ENCODE data around the gene PEA15.

DNA sequence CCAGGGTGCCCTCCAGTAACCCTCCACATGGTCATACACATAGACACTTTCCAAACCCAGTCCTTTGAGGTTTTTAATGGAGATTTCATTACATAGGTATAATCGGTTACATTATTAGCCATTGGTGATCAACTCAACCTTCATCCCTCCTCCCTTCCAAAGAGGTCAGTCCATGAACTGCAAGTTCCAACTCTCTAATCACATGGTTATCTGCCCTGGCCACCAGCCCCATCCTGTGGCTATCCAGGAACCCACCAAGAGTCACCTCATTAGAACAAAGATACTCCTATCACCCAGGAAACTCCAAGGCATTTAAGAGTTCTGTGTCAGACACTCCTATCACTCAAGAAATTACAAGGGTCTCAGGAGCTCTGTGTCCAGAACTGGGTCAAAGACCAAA is 41.6 kb upstream of the PEA15 start:
- TF ChIP-seq, protein P1, sequence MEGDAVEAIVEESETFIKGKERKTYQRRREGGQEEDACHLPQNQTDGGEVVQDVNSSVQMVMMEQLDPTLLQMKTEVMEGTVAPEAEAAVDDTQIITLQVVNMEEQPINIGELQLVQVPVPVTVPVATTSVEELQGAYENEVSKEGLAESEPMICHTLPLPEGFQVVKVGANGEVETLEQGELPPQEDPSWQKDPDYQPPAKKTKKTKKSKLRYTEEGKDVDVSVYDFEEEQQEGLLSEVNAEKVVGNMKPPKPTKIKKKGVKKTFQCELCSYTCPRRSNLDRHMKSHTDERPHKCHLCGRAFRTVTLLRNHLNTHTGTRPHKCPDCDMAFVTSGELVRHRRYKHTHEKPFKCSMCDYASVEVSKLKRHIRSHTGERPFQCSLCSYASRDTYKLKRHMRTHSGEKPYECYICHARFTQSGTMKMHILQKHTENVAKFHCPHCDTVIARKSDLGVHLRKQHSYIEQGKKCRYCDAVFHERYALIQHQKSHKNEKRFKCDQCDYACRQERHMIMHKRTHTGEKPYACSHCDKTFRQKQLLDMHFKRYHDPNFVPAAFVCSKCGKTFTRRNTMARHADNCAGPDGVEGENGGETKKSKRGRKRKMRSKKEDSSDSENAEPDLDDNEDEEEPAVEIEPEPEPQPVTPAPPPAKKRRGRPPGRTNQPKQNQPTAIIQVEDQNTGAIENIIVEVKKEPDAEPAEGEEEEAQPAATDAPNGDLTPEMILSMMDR (IDR thresholded peaks at IDR 0.05; ENCODE audit: low read depth, low read length, missing input control): peak; percentile 7
- no peak for TF ChIP-seq SP1 (IDR thresholded peaks at IDR 0.05)
- no peak for TF ChIP-seq GABPA (IDR thresholded peaks at IDR 0.05 in 1 of 2, conservative IDR thresholded peaks at IDR 0.05 in 1 of 2)
- no peak for TF ChIP-seq EGR1 (IDR thresholded peaks at IDR 0.05; ENCODE audit: low read depth in 2 of 2)
- no peak for TF ChIP-seq REST (IDR thresholded peaks at IDR 0.05)
- no peak for TF ChIP-seq TAF1 (conservative IDR thresholded peaks at IDR 0.05)
